Trophoblast cell (in vitro differentiated cells and primary cell): ENCODE measurements around the gene KRT75.

ENCODE experiments used
- DNase-seq, 2 donors: peaks; one replicate each; pipeline ENCODE4 v3.0.0-alpha.2; 2016
- H2AFZ ChIP-seq: 2 replicates; pipeline ENCODE4 v1.6.1; 2013; ENCODE audit warnings: low read length, moderate library complexity, mild to moderate bottlenecking; ENCODE audit not compliant: insufficient read depth, poor library complexity
- H2AK5ac ChIP-seq: 2 replicates; pipeline ENCODE4 v1.6.1; 2013; ENCODE audit warnings: mild to moderate bottlenecking, low read length
- H2BK120ac ChIP-seq: 2 replicates; pipeline ENCODE4 v1.6.1; 2013; ENCODE audit warnings: low read length, mild to moderate bottlenecking, moderate library complexity; ENCODE audit not compliant: insufficient read depth, poor library complexity
- H2BK12ac ChIP-seq: 2 replicates; pipeline ENCODE4 v1.6.1; 2013; ENCODE audit warnings: mild to moderate bottlenecking, low read length, moderate library complexity
- H2BK5ac ChIP-seq: 2 replicates; pipeline ENCODE4 v1.6.1; 2013; ENCODE audit warnings: low read length, low read depth, moderate library complexity, mild to moderate bottlenecking; ENCODE audit not compliant: poor library complexity
- H3K14ac ChIP-seq: 2 replicates; pipeline ENCODE4 v1.6.1; 2013; ENCODE audit warnings: mild to moderate bottlenecking, low read length
- H3K18ac ChIP-seq: 2 replicates; pipeline ENCODE4 v1.6.1; 2013; ENCODE audit warnings: mild to moderate bottlenecking, low read length
- H3K23ac ChIP-seq: 2 replicates; pipeline ENCODE4 v1.6.1; 2013; ENCODE audit warnings: low read length
- H3K27ac ChIP-seq: 2 replicates; pipeline ENCODE4 v1.5.1; 2013; ENCODE audit warnings: low read depth, mild to moderate bottlenecking, inconsistent platforms, low read length, moderate library complexity
- H3K27me3 ChIP-seq: 2 replicates; pipeline ENCODE4 v1.6.1; 2013; ENCODE audit warnings: inconsistent platforms, mild to moderate bottlenecking, low read length, moderate library complexity; ENCODE audit not compliant: insufficient read depth
- H3K36me3 ChIP-seq, 2 experiments: 1 replicate in 1 of 2; 2 replicates in 1 of 2; pipeline ENCODE4 v1.6.1; 2013; ENCODE audit warnings: low read length in 2 of 2, mild to moderate bottlenecking in 2 of 2, moderate library complexity in 1 of 2; ENCODE audit not compliant: insufficient read depth in 2 of 2, control insufficient read depth in 1 of 2
- H3K4ac ChIP-seq: 2 replicates; pipeline ENCODE4 v1.6.1; 2013; ENCODE audit warnings: low read depth, mild to moderate bottlenecking, low read length, moderate library complexity
- H3K4me1 ChIP-seq, 2 experiments: 1 replicate in 1 of 2; 2 replicates in 1 of 2; pipeline ENCODE4 v1.6.1; 2013; ENCODE audit warnings: low read length in 2 of 2, mild to moderate bottlenecking in 2 of 2, moderate library complexity in 1 of 2; ENCODE audit not compliant: insufficient read depth in 2 of 2, control insufficient read depth in 1 of 2
- H3K4me2 ChIP-seq: 2 replicates; pipeline ENCODE4 v1.6.1; 2013; ENCODE audit warnings: inconsistent platforms, mild to moderate bottlenecking, low read length, moderate library complexity
- H3K4me3 ChIP-seq: 2 replicates; pipeline ENCODE4 v1.5.1; 2013; ENCODE audit warnings: mild to moderate bottlenecking, low read depth, low read length, inconsistent platforms
- H3K79me1 ChIP-seq: one replicate; pipeline ENCODE4 v1.6.1; 2013; ENCODE audit warnings: low read length
- H3K79me2 ChIP-seq: 2 replicates; pipeline ENCODE4 v1.6.1; 2013; ENCODE audit warnings: low read length, mild to moderate bottlenecking; ENCODE audit not compliant: control insufficient read depth, insufficient read depth, poor library complexity
- H3K9ac ChIP-seq: 2 replicates; pipeline ENCODE4 v1.6.1; 2013; ENCODE audit warnings: mild to moderate bottlenecking, low read length
- H3K9me3 ChIP-seq: 2 replicates; pipeline ENCODE4 v1.6.1; 2013; ENCODE audit warnings: low read depth, mild to moderate bottlenecking, control low read depth, inconsistent platforms, low read length; ENCODE audit not compliant: insufficient read depth
- H4K12ac ChIP-seq: 2 replicates; pipeline ENCODE4 v1.6.1; 2013; ENCODE audit warnings: low read depth, mild to moderate bottlenecking, low read length, moderate library complexity
- H4K8ac ChIP-seq: 2 replicates; pipeline ENCODE4 v1.6.1; 2013; ENCODE audit warnings: low read depth, mild to moderate bottlenecking, low read length, moderate library complexity
- H4K91ac ChIP-seq: one replicate; pipeline ENCODE4 v1.6.1; 2013; ENCODE audit warnings: low read depth, mild to moderate bottlenecking, low read length, moderate library complexity
- WGBS: extraction: QIAGEN DNeasy Blood & Tissue Kit; methylation state at CpG from one replicate; pipeline ENCODE4 v1.1.7; 2013; ENCODE audit warnings: missing lambda C conversion rate; ENCODE audit not compliant: insufficient read length, insufficient coverage; ENCODE audit errors: extremely low coverage; 5-methylcytosine and 5-hydroxymethylcytosine counted together

The KRT75 gene

DNA sequence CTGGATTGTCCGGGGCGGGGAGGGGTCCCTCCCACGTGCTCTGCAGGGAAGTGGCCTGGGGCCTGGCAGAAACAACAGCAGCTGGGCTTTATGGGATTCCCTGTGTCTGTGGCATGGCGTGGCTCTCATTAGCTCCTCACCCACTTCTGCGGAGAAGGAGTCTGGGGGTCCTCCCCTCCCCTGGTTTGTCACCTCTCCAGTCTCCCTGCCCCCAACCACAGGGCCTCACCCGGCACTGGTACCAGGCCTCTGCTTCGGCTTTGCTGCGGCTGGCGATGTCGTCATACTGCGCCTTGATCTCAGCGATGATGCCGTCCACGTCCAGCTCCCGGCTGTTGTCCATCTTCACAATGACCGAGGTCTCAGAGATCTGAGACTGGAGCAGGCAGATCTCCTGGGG is 34.4 kb downstream of the KRT75 start:
- no peaks in the 10 kb centered on the region for H3K4me1 ChIP-seq
- H2BK12ac ChIP-seq = no peak overlapping the region
- no peak overlapping the region for H2BK5ac ChIP-seq
- no peak overlapping the region for H3K4ac ChIP-seq
- no peaks in the 10 kb centered on the region for H3K27me3 ChIP-seq
- H3K36me3 ChIP-seq = no peaks in the 10 kb centered on the region
- no peaks in the 10 kb centered on the region for H3K9me3 ChIP-seq
- no peak overlapping the region for H3K4me2 ChIP-seq
- H2BK120ac ChIP-seq = no peak overlapping the region
- H2AK5ac ChIP-seq = no peak overlapping the region
- no peak overlapping the region for H3K4me3 ChIP-seq
- no peak overlapping the region for H3K9ac ChIP-seq
- no peak overlapping the region for H3K23ac ChIP-seq
- no peak overlapping the region for H2AFZ ChIP-seq
- DNase-seq = no peak
- H3K14ac ChIP-seq = no peak overlapping the region
- H3K27ac ChIP-seq = no peak overlapping the region
- no peak overlapping the region for H3K18ac ChIP-seq
- H4K91ac ChIP-seq = no peak overlapping the region
- H4K12ac ChIP-seq = no peak overlapping the region
- no peak overlapping the region for H4K8ac ChIP-seq
- no peaks in the 10 kb centered on the region for H3K79me1 ChIP-seq
- no peaks in the 10 kb centered on the region for H3K79me2 ChIP-seq
- no CpG with 5 or more reads among the region's 16 CpGs for WGBS

DNA sequence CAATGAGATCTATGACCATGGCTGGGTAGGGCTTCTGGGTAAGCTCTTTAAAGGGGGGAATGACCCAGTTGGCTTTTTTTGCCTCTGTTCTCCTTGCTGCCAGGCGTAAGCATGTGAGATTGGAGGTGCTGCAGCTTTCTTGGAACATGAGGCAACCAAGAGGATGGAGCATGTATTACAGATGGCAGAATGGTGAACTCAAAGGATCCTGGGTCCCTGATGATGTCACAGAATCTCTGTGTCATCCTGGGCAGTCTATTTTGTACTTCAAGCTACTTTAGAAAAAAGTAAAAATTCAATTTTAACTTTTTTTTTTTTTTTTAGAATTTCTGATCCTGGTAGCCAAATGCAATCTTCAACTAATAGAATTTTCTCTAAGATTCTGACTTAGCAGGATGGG is 36.0 kb downstream of the KRT75 start:
- no CpG with 5 or more reads among the region's 1 CpG for WGBS
- H3K9me3 ChIP-seq = no peaks in the 10 kb centered on the region
- no peak overlapping the region for H3K4me3 ChIP-seq
- H3K14ac ChIP-seq = no peak overlapping the region
- no peak overlapping the region for H4K91ac ChIP-seq
- no peak overlapping the region for H3K4me2 ChIP-seq
- H3K79me1 ChIP-seq = no peaks in the 10 kb centered on the region
- H2AK5ac ChIP-seq = no peak overlapping the region
- H2BK120ac ChIP-seq = no peak overlapping the region
- H3K18ac ChIP-seq = no peak overlapping the region
- DNase-seq = no peak
- H3K36me3 ChIP-seq = no peaks in the 10 kb centered on the region
- no peak overlapping the region for H4K8ac ChIP-seq
- no peaks in the 10 kb centered on the region for H3K79me2 ChIP-seq
- no peak overlapping the region for H2BK5ac ChIP-seq
- H3K4ac ChIP-seq = no peak overlapping the region
- no peaks in the 10 kb centered on the region for H3K4me1 ChIP-seq
- H3K23ac ChIP-seq = no peak overlapping the region
- H3K27me3 ChIP-seq = no peaks in the 10 kb centered on the region
- no peak overlapping the region for H2BK12ac ChIP-seq
- no peak overlapping the region for H3K9ac ChIP-seq
- H2AFZ ChIP-seq = no peak overlapping the region
- H4K12ac ChIP-seq = no peak overlapping the region
- no peak overlapping the region for H3K27ac ChIP-seq

DNA sequence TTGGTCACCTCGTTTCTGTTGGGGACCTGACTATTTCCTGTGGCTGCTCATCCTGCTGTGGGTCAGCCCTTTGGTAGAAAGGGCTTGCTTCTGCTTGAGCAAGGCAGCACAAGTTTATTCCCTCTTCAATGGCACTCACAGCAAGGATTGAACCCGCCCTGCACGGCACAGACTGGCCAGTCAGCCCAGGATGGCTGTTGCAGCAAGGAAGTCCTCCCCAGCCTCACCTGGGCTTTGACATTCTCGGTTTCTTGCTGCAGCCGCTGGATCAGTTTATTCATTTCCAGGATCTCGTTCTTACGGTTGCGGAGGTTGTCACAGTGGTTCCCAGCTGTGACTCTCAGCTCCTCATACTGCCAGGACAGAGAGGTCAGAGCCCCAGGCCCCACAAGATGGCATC is 37.5 kb downstream of the KRT75 start:
- Histone ChIP-seq H4K12ac (no peak overlapping the region), H3K36me3 (no peaks in the 10 kb centered on the region), H3K9me3 (no peaks in the 10 kb centered on the region), H2BK120ac (no peak overlapping the region), H3K4me3 (no peak overlapping the region), H3K79me2 (no peaks in the 10 kb centered on the region), H3K9ac (no peak overlapping the region), H3K14ac (no peak overlapping the region), H3K27ac (no peak overlapping the region), H3K23ac (no peak overlapping the region), H2BK12ac (no peak overlapping the region), H2AFZ (no peak overlapping the region), H2BK5ac (no peak overlapping the region), H2AK5ac (no peak overlapping the region), H3K4ac (no peak overlapping the region), H3K4me2 (no peak overlapping the region), H3K18ac (no peak overlapping the region), H4K91ac (no peak overlapping the region), H4K8ac (no peak overlapping the region), H3K4me1 (no peaks in the 10 kb centered on the region), H3K79me1 (no peaks in the 10 kb centered on the region), H3K27me3 (no peaks in the 10 kb centered on the region)
- no peak for DNase-seq
- WGBS = no CpG with 5 or more reads among the region's 8 CpGs

DNA sequence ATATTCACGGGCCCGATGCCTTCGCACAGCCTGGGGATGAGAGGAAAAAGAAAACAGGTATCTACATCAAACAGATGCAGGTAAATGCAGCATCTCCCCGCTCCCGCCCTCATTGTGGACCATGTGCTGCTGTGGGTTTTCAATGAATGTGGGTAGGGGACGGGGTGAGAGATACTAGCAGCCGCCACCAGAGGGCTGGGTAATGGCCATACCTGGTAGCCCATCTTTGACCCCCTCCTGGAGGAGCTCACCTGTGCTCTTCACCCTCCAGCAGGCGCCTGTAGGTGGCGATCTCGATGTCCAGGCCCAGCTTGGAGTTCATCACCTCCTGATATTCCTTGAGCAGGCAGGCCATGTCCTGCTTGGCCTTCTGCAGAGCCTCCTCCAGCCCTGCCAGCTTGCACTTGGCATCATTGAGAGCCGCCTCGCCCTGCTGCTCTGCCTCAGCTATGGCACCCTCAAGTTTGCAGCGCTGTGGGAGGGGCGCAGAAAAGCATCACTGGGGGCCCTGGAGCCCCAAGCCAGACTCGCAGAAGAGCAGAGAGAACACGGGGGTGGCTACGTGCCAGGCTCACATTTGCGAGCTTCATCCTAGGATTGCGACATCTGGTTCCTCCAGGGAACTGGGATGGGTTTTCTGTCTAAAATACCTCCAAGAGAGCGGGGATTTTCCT is 38.3 kb downstream of the KRT75 start:
- H2AFZ ChIP-seq = no peak overlapping the region
- no peak overlapping the region for H3K4ac ChIP-seq
- H4K8ac ChIP-seq = no peak overlapping the region
- H3K27me3 ChIP-seq = no peaks in the 10 kb centered on the region
- no peaks in the 10 kb centered on the region for H3K36me3 ChIP-seq
- peak; percentile 71 to 80 for DNase-seq
- no peak overlapping the region for H3K9ac ChIP-seq
- no peak overlapping the region for H2BK120ac ChIP-seq
- H3K14ac ChIP-seq = no peak overlapping the region
- H3K79me1 ChIP-seq = no peaks in the 10 kb centered on the region
- no peak overlapping the region for H4K91ac ChIP-seq
- no peak overlapping the region for H2BK5ac ChIP-seq
- H2AK5ac ChIP-seq = no peak overlapping the region
- H3K27ac ChIP-seq = no peak overlapping the region
- no peak overlapping the region for H3K4me3 ChIP-seq
- no peak overlapping the region for H4K12ac ChIP-seq
- no peaks in the 10 kb centered on the region for H3K9me3 ChIP-seq
- H3K23ac ChIP-seq = no peak overlapping the region
- no peak overlapping the region for H2BK12ac ChIP-seq
- no peaks in the 10 kb centered on the region for H3K79me2 ChIP-seq
- no CpG with 5 or more reads among the region's 20 CpGs for WGBS
- H3K18ac ChIP-seq = no peak overlapping the region
- H3K4me1 ChIP-seq = no peaks in the 10 kb centered on the region
- H3K4me2 ChIP-seq = no peak overlapping the region
